ENCODE measurements around the gene C14orf93. TPM values are rescaled to one million over a fixed set of nuclear protein-coding genes. Genes with fewer than 3 reads are reported as not detected.

Gene C14orf93
- total RNA-seq, 3 donors from 2014 or later: 10.8 to 24.1 (median 19.4) TPM

- no peak for DNase-seq (ENCODE audit: low spot score in 2 of 2)
- Histone ChIP-seq H3K27ac (no peak overlapping the region), H3K36me3 (no peaks in the 10 kb centered on the region), H3K27me3 (no peaks in the 10 kb centered on the region), H3K4me3 (no peak overlapping the region), H3K4me1 (peaks cover 0 to 9% of the 10 kb centered on the region in 2 donors), H3K9me3 (no peaks in the 10 kb centered on the region)
- TF ChIP-seq POLR2A (IDR thresholded peaks at IDR 0.05) (no peak), CTCF (IDR thresholded peaks at IDR 0.05) (no peak), POLR2AphosphoS5 (IDR thresholded peaks at IDR 0.05) (no peak)
- intact Hi-C loops (cut with DNase I; ENCODE audit: low total_unique reads): loop anchor here (1.0 kb wide), 1 partner anchor 72 kb away; no protein-coding TSS in a partner anchor
Measured at GRCh38 chr14:23053426-23053825, 43.5 kb upstream of the C14orf93 start.

GRCh38 chr14:23052671-23053070, 42.7 kb upstream of the C14orf93 start:
- DNase-seq (ENCODE audit: low spot score in 2 of 2): no peak
- Histone ChIP-seq H3K36me3 (no peaks in the 10 kb centered on the region), H3K27me3 (no peaks in the 10 kb centered on the region), H3K4me3 (no peak overlapping the region), H3K27ac (no peak overlapping the region), H3K4me1 (peaks cover 0 to 9% of the 10 kb centered on the region in 2 donors), H3K9me3 (no peaks in the 10 kb centered on the region)
- intact Hi-C loops (cut with DNase I; ENCODE audit: low total_unique reads): loop anchor here (1.0 kb wide), 1 partner anchor 71 kb away; no protein-coding TSS in a partner anchor
- no peak for TF ChIP-seq POLR2A (IDR thresholded peaks at IDR 0.05)
- no peak for TF ChIP-seq CTCF (IDR thresholded peaks at IDR 0.05)
- TF ChIP-seq POLR2AphosphoS5 (IDR thresholded peaks at IDR 0.05): no peak

GRCh38 chr14:23052182-23052623, 42.3 kb upstream of the C14orf93 start:
- TF ChIP-seq CTCF (IDR thresholded peaks at IDR 0.05) (peak in 2 of 3 donors; percentile 12 to 13), POLR2A (IDR thresholded peaks at IDR 0.05) (no peak), POLR2AphosphoS5 (IDR thresholded peaks at IDR 0.05) (no peak)
- Histone ChIP-seq H3K36me3 (no peaks in the 10 kb centered on the region), H3K4me3 (no peak overlapping the region), H3K9me3 (no peaks in the 10 kb centered on the region), H3K4me1 (peaks cover 0 to 9% of the 10 kb centered on the region in 2 donors), H3K27ac (no peak overlapping the region), H3K27me3 (no peaks in the 10 kb centered on the region)
- DNase-seq (ENCODE audit: low spot score in 2 of 2): no peak
- intact Hi-C loops (cut with DNase I; ENCODE audit: low total_unique reads): no loop called here

- TF ChIP-seq CTCF (IDR thresholded peaks at IDR 0.05) (no peak), POLR2A (IDR thresholded peaks at IDR 0.05) (no peak), POLR2AphosphoS5 (IDR thresholded peaks at IDR 0.05) (no peak)
- Histone ChIP-seq H3K27me3 (no peaks in the 10 kb centered on the region), H3K27ac (no peak overlapping the region), H3K4me3 (no peak overlapping the region), H3K9me3 (no peaks in the 10 kb centered on the region), H3K4me1 (peaks cover 0 to 3% of the 10 kb centered on the region in 2 donors), H3K36me3 (no peaks in the 10 kb centered on the region)
- intact Hi-C loops (cut with DNase I; ENCODE audit: low total_unique reads): no loop called here
- no peak for DNase-seq (ENCODE audit: low spot score in 2 of 2)
Measured at GRCh38 chr14:23051141-23052057, 41.5 kb upstream of the C14orf93 start.

GRCh38 chr14:23049011-23049410, 39.1 kb upstream of the C14orf93 start:
- TF ChIP-seq CTCF (IDR thresholded peaks at IDR 0.05): no peak
- TF ChIP-seq POLR2AphosphoS5 (IDR thresholded peaks at IDR 0.05): no peak
- TF ChIP-seq POLR2A (IDR thresholded peaks at IDR 0.05): no peak
- Histone ChIP-seq H3K4me1 (no peaks in the 10 kb centered on the region), H3K36me3 (no peaks in the 10 kb centered on the region), H3K27me3 (no peaks in the 10 kb centered on the region), H3K27ac (no peak overlapping the region), H3K4me3 (no peak overlapping the region), H3K9me3 (no peaks in the 10 kb centered on the region)
- intact Hi-C loops (cut with DNase I; ENCODE audit: low total_unique reads): no loop called here
- no peak for DNase-seq (ENCODE audit: low spot score in 2 of 2)

Measured in breast epithelium (tissue), 4 donors.